GM19324 (cell line): ENCODE results near the gene UBTD1.
"Not testable (repeated sequence)": the region's sequence is repeated elsewhere in the genome, so short reads cannot be mapped to it uniquely, and the experiment has no call there.

ENCODE experiments used
- ATAC-seq: cut with Tn5 transposase; IDR thresholded peaks from one replicate; pipeline ENCODE4 v1.9.1; 2021; ENCODE audit warnings: mild to moderate bottlenecking, moderate library complexity; ENCODE audit not compliant: unreplicated experiment, low FRiP score

The UBTD1 gene

DNA sequence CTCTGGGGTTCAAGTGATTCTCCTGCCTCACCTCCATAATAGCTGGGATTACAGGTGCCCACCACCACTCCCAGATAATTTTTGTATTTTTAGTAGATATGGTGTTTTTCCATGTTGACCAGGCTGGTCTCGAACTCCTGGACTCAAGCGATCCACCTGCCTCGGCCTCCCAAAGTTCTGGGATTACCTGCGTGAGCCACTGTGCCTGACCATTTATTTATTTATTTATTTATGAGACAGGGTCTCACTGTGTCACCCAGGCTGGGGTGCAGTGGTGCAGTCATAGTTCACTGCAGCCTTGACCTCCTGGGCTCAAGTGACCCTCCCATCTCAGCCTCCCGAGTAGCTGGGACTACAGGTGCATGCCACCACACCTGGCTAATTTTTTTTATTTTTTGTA, 55.6 kb downstream of the UBTD1 start:
- ATAC-seq, result not testable (repeated sequence)

DNA sequence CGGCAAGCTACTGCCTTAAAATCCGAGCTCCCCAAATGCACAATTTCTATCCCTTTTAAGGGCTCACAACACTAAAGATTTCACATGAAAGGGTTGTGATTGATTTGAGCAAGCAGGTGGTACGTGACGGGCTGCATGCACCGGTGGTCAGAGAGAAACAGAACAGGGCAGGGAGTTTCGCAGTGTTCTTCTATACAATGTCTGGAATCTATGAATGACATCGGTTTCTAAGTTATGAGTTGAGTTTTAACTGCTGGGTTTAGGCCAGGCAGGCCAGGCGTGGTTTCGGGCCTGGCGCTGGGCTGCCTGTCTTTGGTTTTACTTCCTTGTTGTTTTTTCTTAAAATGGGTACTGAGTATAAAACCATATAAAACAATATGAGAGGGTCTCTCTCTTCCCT, 56.8 kb downstream of the UBTD1 start:
- not testable (repeated sequence) for ATAC-seq

- not testable (repeated sequence) for ATAC-seq
Observed at GRCh38 chr10:97560731-97561381, 62.1 kb downstream of the UBTD1 start.

DNA sequence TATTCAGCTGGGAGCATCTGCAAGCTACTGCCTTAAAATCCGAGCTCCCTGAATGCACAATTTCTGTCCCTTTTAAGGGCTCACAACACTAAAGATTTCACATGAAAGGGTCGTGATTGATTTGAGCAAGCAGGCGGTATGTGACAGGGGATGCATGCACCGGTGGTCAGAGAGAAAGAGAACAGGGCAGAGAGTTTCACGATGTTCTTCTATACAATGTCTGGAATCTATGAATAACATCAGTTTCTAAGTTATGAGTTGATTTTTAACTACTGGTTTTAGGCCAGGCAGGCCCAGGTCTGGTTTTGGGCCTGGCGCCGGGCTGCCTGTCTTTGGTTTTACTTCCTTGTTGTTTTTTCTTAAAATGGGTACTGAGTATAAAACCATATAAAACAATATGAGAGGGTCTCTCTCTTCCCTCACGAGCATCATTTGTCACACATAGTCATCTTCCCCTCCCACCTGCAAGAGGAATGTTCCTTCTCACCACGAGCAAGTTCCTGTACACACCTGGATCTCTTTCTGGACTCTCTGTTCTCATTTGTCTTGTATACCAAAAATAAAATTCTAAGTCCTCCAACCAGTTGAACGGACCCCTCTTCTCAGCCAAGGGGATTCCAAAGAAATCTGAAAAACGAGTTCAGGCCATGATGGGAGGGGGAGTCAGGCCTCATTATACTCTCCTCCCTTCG, 62.8 kb downstream of the UBTD1 start:
- ATAC-seq, result not testable (repeated sequence)

- ATAC-seq, result not testable (repeated sequence)
Observed at GRCh38 chr10:97562329-97562728, 63.6 kb downstream of the UBTD1 start.

DNA sequence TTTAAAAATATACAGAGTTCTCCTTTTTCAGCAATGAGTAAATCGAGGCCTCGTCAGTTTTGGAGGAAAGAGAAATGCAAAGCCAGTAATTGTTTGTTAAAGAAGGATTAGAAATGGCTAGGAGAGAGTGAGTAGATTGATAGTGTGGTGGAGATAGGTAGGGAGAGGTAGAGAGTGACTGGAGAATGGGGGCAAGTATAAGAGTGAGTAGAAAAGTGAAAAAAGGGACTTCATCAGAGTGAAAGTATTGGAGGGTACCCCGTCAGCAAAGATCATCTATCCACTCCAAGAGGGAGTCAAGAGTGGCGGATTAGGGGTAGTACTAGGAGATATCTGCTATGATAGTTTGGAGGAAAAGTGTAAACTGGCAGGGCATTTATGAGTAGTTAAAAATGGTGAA, 64.6 kb downstream of the UBTD1 start:
- no peak for ATAC-seq

GRCh38 chr10:97564776-97565175, 66.1 kb downstream of the UBTD1 start:
- no peak for ATAC-seq

DNA sequence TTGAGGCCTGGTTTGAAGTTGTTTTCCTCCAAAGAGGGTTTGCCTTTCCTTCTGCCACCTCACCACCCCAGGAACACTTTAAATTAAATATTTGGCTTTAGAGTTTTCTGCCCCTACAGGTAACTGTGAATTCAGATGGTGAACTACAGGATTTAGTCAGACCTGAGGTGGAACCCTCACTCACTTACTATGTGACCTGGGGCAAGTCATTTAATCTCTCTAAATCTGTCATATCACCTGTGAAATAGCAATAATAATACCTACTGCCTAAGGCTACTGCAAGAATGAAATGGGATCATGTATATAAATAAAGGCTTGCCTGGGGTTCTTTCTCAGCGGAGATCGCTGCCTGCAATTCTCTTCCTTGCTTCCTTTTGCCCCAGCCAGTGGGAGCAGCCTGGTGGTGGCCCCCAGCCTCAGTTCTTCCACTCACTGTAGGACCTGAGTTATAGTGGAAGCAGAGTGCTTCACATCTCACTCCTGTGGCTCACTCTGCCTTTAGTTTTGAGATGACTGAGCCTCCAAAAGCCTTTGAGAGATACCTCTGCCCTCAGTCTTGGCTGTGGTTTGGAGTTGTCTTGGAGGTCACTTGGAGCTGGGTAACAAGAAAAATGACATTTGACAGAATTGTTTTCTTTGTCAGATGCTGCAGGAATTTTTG, 67.7 kb downstream of the UBTD1 start:
- no peak for ATAC-seq

GRCh38 chr10:97567891-97568290, 69.2 kb downstream of the UBTD1 start:
- no peak for ATAC-seq

DNA sequence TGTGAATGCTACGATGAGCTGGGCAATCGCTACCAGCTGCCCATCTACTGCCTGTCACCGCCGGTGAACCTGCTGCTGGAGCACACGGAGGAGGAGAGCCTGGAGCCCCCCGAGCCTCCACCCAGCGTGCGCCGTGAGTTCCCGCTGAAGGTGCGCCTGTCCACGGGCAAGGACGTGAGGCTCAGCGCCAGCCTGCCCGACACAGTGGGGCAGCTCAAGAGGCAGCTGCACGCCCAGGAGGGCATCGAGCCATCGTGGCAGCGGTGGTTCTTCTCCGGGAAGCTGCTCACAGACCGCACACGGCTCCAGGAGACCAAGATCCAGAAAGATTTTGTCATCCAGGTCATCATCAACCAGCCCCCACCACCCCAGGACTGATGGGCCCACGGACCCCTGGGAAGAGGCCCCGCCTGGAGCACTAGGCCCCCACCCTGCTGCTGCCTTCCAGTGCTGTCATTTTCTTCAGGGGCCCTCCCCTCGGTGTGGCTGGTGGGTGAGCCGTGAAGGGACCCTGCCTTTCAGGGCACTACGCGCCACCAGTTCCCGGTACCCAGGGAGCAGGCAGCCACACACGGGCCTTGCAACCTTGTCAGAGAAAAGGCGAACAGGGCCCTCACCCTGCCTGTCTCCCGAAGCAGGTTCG, 71.5 kb downstream of the UBTD1 start:
- ATAC-seq, result no peak

DNA sequence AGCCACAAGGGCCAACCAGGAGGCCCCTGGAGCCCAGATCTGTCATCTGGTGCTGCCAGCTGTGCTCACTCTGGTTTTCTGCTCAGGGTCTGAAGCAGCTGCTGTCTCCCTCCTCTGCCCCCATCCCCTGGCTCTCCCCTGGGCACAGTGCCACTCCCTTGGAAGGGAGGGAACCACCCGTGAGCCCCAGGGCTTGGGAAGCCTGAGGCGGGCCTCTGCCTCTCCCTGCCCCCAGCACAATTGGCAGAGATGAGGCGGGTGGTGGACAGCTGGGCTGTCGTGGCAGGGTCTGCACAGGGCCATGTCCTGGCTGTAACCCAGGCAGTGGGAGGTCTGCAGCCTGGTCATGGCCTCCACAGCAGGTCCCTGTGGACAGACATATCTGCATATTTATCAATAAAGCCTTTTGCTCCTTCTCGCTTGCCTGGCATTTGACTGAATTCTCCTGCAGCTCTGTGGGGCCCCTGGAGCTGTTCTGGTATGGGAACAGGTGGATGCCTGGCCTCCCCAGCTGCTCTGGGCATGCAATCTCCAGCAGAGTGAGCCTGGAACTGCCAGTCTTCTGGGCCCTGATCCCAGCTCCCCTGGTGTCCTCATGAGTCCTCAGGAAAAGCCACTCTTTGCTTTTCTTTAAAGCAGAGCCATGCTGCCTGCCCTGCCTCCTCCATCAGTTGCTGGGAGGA, 72.2 kb downstream of the UBTD1 start:
- ATAC-seq, result no peak

- no peak for ATAC-seq
Observed at GRCh38 chr10:97571622-97572021, 72.9 kb downstream of the UBTD1 start.

DNA sequence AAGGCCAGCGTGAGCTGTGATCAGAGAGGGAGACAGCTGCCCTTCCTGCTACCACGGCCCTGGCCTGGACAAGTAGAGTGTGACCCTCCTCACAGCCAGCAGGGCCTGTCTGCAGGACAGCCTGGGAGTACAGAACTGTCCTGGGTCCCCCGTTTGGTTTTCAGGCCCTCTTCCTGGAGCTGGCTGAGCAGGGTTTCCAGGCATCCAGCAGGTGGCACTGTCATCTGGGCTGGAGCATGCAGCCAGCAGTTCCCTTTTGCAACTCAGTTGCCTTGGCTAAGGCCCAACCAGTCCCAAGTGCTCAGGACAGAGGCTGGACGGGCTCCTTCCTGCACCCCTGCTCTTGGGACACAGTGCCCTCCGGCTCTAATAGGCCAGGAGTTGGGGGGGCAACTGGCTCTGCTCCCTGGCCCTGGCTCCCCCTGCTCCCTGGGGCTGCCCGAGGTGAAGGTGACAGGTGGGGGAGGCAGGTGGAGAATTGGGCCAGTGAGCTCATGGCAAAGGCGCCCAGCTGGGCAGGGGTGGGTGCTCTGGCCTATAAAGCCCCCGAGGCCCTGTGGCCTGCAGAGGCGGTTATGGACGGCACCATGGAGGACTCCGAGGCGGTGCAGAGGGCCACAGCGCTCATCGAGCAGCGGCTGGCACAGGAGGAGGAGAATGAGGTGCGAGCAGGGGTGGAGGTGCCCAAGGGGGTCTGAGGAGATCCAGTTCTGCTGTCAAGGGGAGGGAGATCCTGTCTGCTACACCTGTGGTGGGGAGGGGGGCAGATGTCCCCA, 73.7 kb downstream of the UBTD1 start, which contains the start of gene ANKRD2:
Gene ANKRD2, plus strand, starts transcription at position 566 of the 776 bp plus-strand sequence. Its CDS starts 10 bp downstream, at position 576.
- ATAC-seq, result peak; percentile 45

DNA sequence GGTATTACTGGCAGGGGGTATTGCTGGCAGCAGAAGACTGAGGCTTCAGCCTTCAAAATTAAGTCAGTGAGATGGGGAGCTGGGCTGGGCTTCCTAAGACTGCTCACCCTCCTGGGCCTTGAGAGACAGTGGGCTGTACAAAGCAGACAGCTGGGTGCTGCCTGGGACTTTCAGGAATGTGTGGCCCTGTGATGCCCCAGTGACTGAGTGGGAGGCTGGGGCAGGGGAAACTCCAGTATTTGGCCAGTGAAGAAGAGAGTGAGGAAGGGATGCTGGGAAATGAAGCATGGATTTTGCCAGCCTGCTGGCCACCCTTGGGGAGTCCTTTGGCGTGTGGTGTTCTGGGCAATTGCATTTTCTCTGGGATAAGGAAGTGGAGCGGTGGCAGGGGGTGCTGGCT, 74.3 kb downstream of the UBTD1 start:
- ATAC-seq, result no peak

DNA sequence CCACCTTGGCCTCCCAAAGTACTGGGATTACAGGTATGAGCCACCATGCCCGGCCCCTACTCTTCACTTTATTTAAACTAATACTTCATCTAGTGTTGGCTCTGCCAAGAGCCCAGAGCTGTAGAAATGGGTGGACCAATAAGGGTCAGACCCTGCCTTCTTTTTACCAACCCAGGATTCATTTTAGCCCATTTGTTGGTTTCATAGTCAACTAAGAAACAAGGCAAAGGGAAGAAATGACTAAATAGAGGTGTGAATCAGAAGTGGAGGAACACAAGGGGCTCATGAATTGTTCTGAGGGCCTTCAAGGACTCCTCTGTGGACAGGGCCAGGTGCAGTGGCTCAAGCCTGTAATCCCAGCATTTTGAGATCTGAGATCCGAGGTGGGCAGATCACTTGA, 74.9 kb downstream of the UBTD1 start:
- no peak for ATAC-seq

DNA sequence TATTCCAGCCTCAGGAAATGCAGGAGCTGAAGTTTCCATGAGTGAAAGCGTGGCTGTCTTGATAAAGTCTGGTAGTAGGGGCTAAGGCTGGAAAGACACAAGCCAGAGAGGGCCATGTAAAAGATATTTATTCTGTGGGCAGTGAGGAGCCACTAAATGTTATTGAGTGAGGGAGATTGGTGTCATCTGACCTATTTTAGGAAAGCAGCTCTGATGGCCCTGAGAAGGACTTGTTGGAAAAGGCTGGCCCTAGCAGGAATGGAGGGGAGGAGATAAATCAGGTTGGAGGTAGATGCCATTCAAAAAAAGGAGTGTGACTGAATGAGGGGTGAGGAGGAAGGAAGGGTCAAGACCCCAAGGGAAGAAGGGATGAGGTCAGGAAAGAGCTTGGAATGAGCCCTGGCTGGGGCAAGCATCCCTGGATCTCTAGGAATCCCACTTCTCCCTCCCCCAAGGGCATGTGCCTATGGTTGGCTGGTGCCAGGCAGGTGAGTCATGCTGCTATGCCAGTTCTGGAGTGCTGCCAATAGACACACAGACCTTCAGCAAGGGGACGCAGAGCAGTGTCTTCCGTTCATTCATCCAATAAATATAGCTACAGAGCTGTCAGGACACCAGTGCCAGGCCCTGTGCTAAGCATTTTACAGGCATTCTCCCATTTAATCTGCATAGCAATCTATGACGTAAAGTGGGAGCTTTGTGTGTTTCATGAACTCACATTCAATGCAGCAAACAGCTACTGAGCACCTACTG, 75.8 kb downstream of the UBTD1 start:
- ATAC-seq, result no peak

- no peak for ATAC-seq
Observed at GRCh38 chr10:97575127-97575668, 76.5 kb downstream of the UBTD1 start.

DNA sequence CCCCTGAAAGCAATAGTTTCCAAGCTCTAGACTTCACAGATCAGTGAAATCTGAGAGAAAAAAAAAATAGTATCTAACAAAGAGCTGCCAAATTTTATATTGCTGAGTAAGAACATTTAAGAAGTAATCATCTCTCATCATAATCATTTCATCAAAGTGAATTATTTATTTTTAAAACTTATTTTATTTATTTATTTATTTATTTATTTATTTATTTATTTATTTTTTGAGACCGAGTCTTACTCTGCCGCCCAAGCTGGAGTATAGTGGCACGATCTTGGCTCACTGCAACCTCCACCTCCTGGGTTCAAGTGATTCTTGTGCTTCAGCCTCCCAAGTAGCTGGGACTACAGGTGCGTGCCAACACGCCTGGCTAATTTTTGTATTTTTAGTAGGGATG, 77.8 kb downstream of the UBTD1 start:
- not testable (repeated sequence) for ATAC-seq

DNA sequence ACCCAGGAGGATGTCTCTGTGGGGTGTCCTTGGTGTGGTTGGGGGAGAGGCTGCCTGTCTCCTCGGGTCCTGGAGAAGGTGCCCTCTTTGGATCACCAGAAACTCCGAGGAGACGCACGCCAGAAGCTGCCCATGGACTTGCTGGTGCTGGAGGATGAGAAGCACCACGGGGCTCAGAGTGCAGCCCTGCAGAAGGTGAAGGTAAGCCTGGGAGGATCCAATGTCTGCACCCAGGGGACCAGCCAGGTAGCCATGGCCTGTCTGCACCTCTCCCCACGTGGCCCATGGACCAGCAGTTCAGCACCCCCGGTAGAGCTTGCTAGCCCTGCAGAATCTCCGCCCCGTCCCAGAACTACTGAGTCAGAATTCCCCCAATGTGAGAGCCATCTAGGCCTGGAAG, 79.0 kb downstream of the UBTD1 start:
- no peak for ATAC-seq
